ENCODE results near the gene FRMD1.

DNA sequence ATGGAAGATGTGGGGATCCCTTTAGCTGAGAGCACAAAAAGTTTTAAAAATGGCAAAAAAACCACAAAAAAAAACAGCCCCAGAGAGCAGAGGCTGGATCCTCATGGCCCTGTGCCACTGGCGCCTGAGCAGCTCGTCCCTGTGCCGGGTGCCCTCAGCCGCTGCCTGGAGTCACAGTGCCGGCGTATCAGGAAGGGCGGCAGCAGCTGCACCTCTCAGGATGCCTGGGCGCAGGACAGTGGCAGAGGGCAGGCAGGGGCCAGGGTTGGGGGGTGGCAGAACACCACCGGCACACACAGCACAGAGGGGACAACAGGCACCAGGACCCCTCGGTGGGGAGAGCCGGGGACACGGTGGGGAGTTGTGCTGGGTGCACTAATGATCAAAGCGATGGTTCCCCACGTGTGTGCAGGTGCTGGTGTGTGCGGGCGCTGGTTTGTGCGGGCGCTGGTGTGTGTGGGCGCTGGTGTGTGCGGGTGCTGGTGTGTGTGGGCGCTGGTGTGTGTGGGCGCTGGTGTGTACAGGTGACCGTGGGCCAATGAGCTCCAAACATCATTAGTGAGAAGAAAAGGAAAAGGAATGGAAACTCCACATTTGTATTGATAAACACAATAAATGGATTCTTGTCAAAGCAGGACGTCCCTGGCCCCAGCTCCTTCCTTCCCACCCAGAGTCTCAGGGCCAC is 1.5 kb upstream of the FRMD1 start:
- TF ChIP-seq EZH2 (IDR thresholded peaks at IDR 0.05) (no peak), CTCF (IDR thresholded peaks at IDR 0.05) (no peak), EZH2phosphoT487 (IDR thresholded peaks at IDR 0.05) (no peak)

All from neural progenitor cell (in vitro differentiated cells).